AG10803 (cell line): ENCODE results near the gene CFAP119.

Experiments used
- DNase-seq: peaks from one replicate; pipeline ENCODE4 v3.0.0; 2010; ENCODE audit warnings: low read depth
- H3K4me3 ChIP-seq: 2 replicates; pipeline ENCODE4 v1.5.1; 2011; ENCODE audit warnings: mild to moderate bottlenecking, low read length, control low read depth
- CTCF ChIP-seq: conservative IDR thresholded peaks from 2 replicates; pipeline ENCODE4 v1.5.1; 2011; ENCODE audit warnings: mild to moderate bottlenecking, low read length, control low read depth, inconsistent platforms

Gene CFAP119

GRCh38 chr16:30773826-30774225, 12.0 kb upstream of the CFAP119 start:
- DNase-seq = no peak
- no peak overlapping the region for H3K4me3 ChIP-seq
- no peak for TF ChIP-seq CTCF

DNA sequence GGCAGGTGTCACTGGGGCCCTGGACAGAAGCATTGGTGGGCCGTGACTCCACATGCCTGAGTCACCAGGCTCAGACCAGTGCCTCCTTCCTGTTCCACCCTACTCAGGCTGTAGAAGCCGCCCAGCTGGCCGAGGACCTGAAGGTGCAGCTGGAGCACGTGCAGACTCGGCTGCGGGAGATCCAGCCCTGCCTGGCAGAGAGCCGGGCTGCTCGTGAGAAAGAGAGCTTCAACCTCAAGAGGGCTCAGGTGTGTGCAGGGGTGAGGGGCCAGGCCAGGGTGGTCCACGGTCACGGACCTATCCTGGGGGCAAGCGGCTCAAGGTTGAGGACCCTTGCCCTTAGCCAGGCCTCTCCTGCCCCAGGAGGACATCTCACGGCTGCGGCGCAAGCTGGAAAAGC, 9.9 kb upstream of the CFAP119 start:
- no peak for DNase-seq
- TF ChIP-seq CTCF = no peak
- no peak overlapping the region for H3K4me3 ChIP-seq

DNA sequence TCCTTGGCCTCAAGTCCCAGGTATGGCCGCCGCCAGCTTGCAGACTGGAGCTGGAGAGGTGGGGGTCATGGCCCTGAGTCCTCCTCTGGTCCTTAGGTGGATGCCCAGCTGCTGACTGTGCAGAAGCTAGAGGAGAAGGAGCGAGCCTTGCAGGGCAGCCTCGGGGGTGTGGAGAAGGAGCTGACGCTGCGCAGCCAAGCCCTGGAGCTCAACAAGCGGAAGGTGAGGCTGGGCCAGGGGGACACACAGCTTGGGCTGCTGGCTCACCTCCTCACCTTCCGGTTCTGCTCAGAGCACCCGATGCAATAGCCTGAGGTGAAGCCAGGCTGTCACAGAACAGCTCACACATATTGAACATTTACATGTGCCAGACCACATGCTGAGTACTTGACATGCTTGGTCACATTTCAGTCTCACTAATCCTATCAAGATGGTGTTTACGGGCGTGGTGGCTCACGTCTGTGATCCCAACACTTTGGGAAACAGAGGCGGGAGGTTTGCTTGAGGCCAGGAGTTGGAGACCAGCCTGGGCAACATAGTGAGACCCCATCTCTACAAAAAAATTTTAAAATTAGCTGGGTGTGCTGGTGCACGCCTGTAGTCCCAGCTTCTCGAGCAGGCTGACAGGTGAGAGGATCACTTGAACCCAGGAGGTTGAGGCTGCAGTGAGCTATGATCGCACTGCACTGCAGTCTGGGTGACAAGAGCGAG, 7.7 kb upstream of the CFAP119 start:
- no peak for TF ChIP-seq CTCF
- H3K4me3 ChIP-seq = no peak overlapping the region
- no peak for DNase-seq

GRCh38 chr16:30768583-30769181, 6.8 kb upstream of the CFAP119 start:
- no peak for DNase-seq
- no peak overlapping the region for H3K4me3 ChIP-seq
- no peak for TF ChIP-seq CTCF

- DNase-seq = no peak
- no peak overlapping the region for H3K4me3 ChIP-seq
- no peak for TF ChIP-seq CTCF
Observed at GRCh38 chr16:30767767-30768465, 6.1 kb upstream of the CFAP119 start.

- DNase-seq = no peak
- no peak for TF ChIP-seq CTCF
- no peak overlapping the region for H3K4me3 ChIP-seq
Observed at GRCh38 chr16:30766933-30767284, 5.0 kb upstream of the CFAP119 start.
